ENCODE data around the gene PRDM5. TPM values are rescaled to one million over a fixed set of nuclear protein-coding genes. Genes with fewer than 3 reads are reported as not detected.

PRDM5 gene
- total and polyA plus RNA-seq, 2 of the 13 experiments (the other 11 are each of a cell fraction or from before 2014, with no cell fraction given) = not detected

DNA sequence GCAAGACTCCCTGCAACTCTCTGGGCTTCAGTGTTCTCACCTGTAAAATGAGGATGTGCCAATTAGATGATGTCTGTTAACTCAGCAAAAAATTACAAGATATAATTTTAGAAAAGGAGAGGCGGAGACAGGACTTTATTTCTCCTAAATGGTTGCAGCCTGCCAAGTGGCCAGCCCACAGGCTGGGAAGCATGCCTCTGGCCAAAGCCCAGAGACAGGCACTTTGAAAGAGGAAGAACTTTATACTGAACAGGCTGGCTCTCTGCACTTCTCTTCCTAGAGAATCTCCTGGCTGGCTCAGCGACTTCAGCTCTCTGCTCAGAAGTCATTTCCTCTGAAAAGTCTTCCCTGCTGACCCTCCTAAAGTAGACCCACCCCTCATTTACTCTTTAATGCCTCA is 3.7 kb downstream of the PRDM5 start:
- no peak overlapping the region for H3K4me3 ChIP-seq (replicated peaks in 1 of 3; ENCODE audit: insufficient read depth in 1 of 3, low read depth in 2 of 3, low read length in 3 of 3)
- 0% methylated on average over 2 of the region's 2 CpGs for WGBS (ENCODE audit: low lambda C conversion rate)
- H2AFZ ChIP-seq (ENCODE audit: low read length) = no peak overlapping the region
- H3K9me3 ChIP-seq (ENCODE audit: low read length) = no peaks in the 10 kb centered on the region
- no peaks in the 10 kb centered on the region for H3K79me2 ChIP-seq (ENCODE audit: insufficient read depth, low read length)
- H3K4me1 ChIP-seq (ENCODE audit: insufficient read depth, low read length) = no peaks in the 10 kb centered on the region
- intact Hi-C loops (cut with micrococcal nuclease; ENCODE audit: unreplicated experiment) = no loop called here
- FAIRE-seq (no peak), DNase-seq (ENCODE audit: low spot score) (no peak), ATAC-seq (no peak)
- POLR2A ChIA-PET = no interaction called here
- no peak overlapping the region for H3K27ac ChIP-seq (ENCODE audit: extremely low read length, insufficient read depth, low read length)
- no peak overlapping the region for H3K4me2 ChIP-seq (ENCODE audit: low read depth, low read length)
- in situ Hi-C loops (cut with HindIII; ENCODE audit: extremely low pct_ligation_motif_present, low pct_unique_long_range_greater_than_20kb) = no loop called here
- CTCF ChIA-PET (ENCODE audit: low intra/inter-chr PET ratio, low total read pairs) = no interaction called here
- H4K20me1 ChIP-seq (ENCODE audit: insufficient read depth, low read length) = no peaks in the 10 kb centered on the region
- H3K36me3 ChIP-seq (replicated peaks in 1 of 2; ENCODE audit: control insufficient read depth in 1 of 2, insufficient read depth in 2 of 2, low read length in 2 of 2) = no peaks in the 10 kb centered on the region
- BruUV-seq (replicated peaks) = no TSS peak
- H3K27me3 ChIP-seq (ENCODE audit: control insufficient read depth in 1 of 2, insufficient read depth in 2 of 2, low read length in 2 of 2) = peaks cover 2 to 15% of the 10 kb centered on the region in 2 experiments; a peak in 4 of 5 replicates
- H3K9ac ChIP-seq (ENCODE audit: insufficient read depth, low read depth, low read length) = no peak overlapping the region
- TF ChIP-seq, protein P1, sequence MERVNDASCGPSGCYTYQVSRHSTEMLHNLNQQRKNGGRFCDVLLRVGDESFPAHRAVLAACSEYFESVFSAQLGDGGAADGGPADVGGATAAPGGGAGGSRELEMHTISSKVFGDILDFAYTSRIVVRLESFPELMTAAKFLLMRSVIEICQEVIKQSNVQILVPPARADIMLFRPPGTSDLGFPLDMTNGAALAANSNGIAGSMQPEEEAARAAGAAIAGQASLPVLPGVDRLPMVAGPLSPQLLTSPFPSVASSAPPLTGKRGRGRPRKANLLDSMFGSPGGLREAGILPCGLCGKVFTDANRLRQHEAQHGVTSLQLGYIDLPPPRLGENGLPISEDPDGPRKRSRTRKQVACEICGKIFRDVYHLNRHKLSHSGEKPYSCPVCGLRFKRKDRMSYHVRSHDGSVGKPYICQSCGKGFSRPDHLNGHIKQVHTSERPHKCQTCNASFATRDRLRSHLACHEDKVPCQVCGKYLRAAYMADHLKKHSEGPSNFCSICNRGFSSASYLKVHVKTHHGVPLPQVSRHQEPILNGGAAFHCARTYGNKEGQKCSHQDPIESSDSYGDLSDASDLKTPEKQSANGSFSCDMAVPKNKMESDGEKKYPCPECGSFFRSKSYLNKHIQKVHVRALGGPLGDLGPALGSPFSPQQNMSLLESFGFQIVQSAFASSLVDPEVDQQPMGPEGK (CRISPR knock-in tag; IDR thresholded peaks at IDR 0.05) = no peak
- TF ChIP-seq, protein P2, sequence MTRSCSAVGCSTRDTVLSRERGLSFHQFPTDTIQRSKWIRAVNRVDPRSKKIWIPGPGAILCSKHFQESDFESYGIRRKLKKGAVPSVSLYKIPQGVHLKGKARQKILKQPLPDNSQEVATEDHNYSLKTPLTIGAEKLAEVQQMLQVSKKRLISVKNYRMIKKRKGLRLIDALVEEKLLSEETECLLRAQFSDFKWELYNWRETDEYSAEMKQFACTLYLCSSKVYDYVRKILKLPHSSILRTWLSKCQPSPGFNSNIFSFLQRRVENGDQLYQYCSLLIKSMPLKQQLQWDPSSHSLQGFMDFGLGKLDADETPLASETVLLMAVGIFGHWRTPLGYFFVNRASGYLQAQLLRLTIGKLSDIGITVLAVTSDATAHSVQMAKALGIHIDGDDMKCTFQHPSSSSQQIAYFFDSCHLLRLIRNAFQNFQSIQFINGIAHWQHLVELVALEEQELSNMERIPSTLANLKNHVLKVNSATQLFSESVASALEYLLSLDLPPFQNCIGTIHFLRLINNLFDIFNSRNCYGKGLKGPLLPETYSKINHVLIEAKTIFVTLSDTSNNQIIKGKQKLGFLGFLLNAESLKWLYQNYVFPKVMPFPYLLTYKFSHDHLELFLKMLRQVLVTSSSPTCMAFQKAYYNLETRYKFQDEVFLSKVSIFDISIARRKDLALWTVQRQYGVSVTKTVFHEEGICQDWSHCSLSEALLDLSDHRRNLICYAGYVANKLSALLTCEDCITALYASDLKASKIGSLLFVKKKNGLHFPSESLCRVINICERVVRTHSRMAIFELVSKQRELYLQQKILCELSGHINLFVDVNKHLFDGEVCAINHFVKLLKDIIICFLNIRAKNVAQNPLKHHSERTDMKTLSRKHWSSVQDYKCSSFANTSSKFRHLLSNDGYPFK (CRISPR knock-in tag; IDR thresholded peaks at IDR 0.05; ENCODE audit: borderline replicate concordance) = no peak
- TF ChIP-seq SNAI1 (CRISPR knock-in tag; IDR thresholded peaks at IDR 0.05; ENCODE audit: borderline replicate concordance) (no peak), ZNF260 (CRISPR knock-in tag; IDR thresholded peaks at IDR 0.05; ENCODE audit: borderline replicate concordance, low read depth) (no peak), ERF (CRISPR knock-in tag; IDR thresholded peaks at IDR 0.05) (no peak), ZC3H4 (CRISPR knock-in tag; IDR thresholded peaks at IDR 0.05; ENCODE audit: borderline replicate concordance) (no peak), ZSCAN22 (CRISPR knock-in tag; IDR thresholded peaks at IDR 0.05) (no peak), SRSF9 (IDR thresholded peaks at IDR 0.05; ENCODE audit: borderline replicate concordance, insufficient read depth, low read depth, low read length, poor library complexity, severe bottlenecking) (no peak), SIX4 (CRISPR knock-in tag; IDR thresholded peaks at IDR 0.05) (no peak)
- TF ChIP-seq, protein P3, sequence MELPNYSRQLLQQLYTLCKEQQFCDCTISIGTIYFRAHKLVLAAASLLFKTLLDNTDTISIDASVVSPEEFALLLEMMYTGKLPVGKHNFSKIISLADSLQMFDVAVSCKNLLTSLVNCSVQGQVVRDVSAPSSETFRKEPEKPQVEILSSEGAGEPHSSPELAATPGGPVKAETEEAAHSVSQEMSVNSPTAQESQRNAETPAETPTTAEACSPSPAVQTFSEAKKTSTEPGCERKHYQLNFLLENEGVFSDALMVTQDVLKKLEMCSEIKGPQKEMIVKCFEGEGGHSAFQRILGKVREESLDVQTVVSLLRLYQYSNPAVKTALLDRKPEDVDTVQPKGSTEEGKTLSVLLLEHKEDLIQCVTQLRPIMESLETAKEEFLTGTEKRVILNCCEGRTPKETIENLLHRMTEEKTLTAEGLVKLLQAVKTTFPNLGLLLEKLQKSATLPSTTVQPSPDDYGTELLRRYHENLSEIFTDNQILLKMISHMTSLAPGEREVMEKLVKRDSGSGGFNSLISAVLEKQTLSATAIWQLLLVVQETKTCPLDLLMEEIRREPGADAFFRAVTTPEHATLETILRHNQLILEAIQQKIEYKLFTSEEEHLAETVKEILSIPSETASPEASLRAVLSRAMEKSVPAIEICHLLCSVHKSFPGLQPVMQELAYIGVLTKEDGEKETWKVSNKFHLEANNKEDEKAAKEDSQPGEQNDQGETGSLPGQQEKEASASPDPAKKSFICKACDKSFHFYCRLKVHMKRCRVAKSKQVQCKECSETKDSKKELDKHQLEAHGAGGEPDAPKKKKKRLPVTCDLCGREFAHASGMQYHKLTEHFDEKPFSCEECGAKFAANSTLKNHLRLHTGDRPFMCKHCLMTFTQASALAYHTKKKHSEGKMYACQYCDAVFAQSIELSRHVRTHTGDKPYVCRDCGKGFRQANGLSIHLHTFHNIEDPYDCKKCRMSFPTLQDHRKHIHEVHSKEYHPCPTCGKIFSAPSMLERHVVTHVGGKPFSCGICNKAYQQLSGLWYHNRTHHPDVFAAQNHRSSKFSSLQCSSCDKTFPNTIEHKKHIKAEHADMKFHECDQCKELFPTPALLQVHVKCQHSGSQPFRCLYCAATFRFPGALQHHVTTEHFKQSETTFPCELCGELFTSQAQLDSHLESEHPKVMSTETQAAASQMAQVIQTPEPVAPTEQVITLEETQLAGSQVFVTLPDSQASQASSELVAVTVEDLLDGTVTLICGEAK (IDR thresholded peaks at IDR 0.05) = no peak
- TF ChIP-seq, protein P3 (CRISPR knock-in tag; IDR thresholded peaks at IDR 0.05) = no peak
